Measurements from ENCODE around the gene IGLL5. TPM values are rescaled to one million over a fixed set of nuclear protein-coding genes. Genes with fewer than 3 reads are reported as not detected.

IGLL5 gene
- total and polyA plus RNA-seq, 2 donors (not counting 3 experiments of a cell fraction or from before 2014, with no cell fraction given), result not detected

DNA sequence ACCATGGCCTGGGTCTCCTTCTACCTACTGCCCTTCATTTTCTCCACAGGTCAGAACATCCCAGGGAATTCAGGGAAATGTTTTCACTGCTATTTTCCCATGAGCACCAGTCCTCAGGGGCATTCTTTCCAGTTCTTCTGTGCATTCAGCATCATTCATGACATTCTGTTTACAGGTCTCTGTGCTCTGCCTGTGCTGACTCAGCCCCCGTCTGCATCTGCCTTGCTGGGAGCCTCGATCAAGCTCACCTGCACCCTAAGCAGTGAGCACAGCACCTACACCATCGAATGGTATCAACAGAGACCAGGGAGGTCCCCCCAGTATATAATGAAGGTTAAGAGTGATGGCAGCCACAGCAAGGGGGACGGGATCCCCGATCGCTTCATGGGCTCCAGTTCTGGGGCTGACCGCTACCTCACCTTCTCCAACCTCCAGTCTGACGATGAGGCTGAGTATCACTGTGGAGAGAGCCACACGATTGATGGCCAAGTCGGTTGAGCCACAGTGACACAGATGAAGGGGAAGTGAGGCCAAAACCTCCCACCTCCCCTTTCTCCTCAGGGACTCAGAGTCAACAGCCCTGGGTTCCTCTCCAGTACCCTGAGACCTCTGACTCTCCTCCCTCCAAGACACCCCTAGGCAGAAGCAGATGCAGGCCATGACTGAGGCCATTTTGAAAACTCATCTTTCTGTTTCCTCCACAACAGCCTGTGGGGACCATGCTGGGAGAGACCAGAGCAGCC, 15.9 kb upstream of the IGLL5 start:
- Histone ChIP-seq H3K36me3 (ENCODE audit: control insufficient read depth in 2 of 2, extremely low read depth in 1 of 2, insufficient read depth in 2 of 2, low read length in 2 of 2) (no peaks in the 10 kb centered on the region), H3K9ac (replicated peaks; ENCODE audit: extremely low read depth, insufficient read depth, low read length) (no peak overlapping the region), H2AFZ (ENCODE audit: low read depth, low read length) (no peak overlapping the region), H3K9me1 (replicated peaks; ENCODE audit: control insufficient read depth, extremely low read depth, insufficient read depth, low read length) (no peaks in the 10 kb centered on the region), H3K27me3 (ENCODE audit: control insufficient read depth in 2 of 2, insufficient read depth in 2 of 2, low read length in 2 of 2) (peaks cover 2 to 5% of the 10 kb centered on the region in 2 experiments), H3K4me2 (ENCODE audit: insufficient read depth, low read length) (no peak overlapping the region), H3K4me3 (replicated peaks in 1 of 3; ENCODE audit: insufficient read depth in 1 of 3, low read depth in 1 of 3, low read length in 3 of 3) (no peak overlapping the region), H3K9me3 (replicated peaks; ENCODE audit: control insufficient read depth, insufficient read depth, low read length) (no peaks in the 10 kb centered on the region), H4K20me1 (replicated peaks; ENCODE audit: control insufficient read depth, extremely low read depth, insufficient read depth, low read length) (no peaks in the 10 kb centered on the region), H3K27ac (ENCODE audit: insufficient read depth, low read depth, low read length) (no peak overlapping the region), H3K79me2 (ENCODE audit: control insufficient read depth, insufficient read depth, low read length) (no peaks in the 10 kb centered on the region), H3K4me1 (ENCODE audit: control insufficient read depth, extremely low read depth, insufficient read depth, low read length) (no peaks in the 10 kb centered on the region)
- POLR2A ChIA-PET, result no interaction called here
- CTCF ChIA-PET, result interaction anchor here (0.8 to 1.5 kb wide), 4 partner anchors 10 to 24 kb away, joined by 3 to 7 read pairs (median 3); no protein-coding TSS in a partner anchor
- dilution Hi-C loops (cut with MboI; ENCODE audit: extremely low pct_ligation_motif_present, low sequenced_read_pairs), result no loop called here
- BruUV-seq (replicated peaks), result no TSS peak
- no peak for DNase-seq (ENCODE audit: low read depth, low spot score)
- FAIRE-seq, result no peak
- intact Hi-C loops (cut with micrococcal nuclease), result no loop called here
- TF ChIP-seq, protein P1, sequence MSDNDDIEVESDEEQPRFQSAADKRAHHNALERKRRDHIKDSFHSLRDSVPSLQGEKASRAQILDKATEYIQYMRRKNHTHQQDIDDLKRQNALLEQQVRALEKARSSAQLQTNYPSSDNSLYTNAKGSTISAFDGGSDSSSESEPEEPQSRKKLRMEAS (IDR thresholded peaks at IDR 0.05; ENCODE audit: insufficient read depth, insufficient read length), result no peak
- TF ChIP-seq GATA2 (IDR thresholded peaks at IDR 0.05; ENCODE audit: insufficient read depth, insufficient read length, low read depth, low read length) (no peak), POLR2A (IDR thresholded peaks at IDR 0.05; ENCODE audit: low read depth, low read length) (no peak), POLR2AphosphoS5 (IDR thresholded peaks at IDR 0.05; ENCODE audit: insufficient read depth, low read depth, low read length) (no peak), FOS (IDR thresholded peaks at IDR 0.05; ENCODE audit: borderline replicate concordance, insufficient read depth, low read length) (no peak), EZH2 (IDR thresholded peaks at IDR 0.05; ENCODE audit: borderline replicate concordance, low read depth, low read length, severe bottlenecking) (no peak), MYC (IDR thresholded peaks at IDR 0.05; ENCODE audit: low read depth, low read length) (no peak), JUN (IDR thresholded peaks at IDR 0.05; ENCODE audit: borderline replicate concordance, insufficient read depth, insufficient read length, low read depth) (no peak)
- TF ChIP-seq, protein P2, sequence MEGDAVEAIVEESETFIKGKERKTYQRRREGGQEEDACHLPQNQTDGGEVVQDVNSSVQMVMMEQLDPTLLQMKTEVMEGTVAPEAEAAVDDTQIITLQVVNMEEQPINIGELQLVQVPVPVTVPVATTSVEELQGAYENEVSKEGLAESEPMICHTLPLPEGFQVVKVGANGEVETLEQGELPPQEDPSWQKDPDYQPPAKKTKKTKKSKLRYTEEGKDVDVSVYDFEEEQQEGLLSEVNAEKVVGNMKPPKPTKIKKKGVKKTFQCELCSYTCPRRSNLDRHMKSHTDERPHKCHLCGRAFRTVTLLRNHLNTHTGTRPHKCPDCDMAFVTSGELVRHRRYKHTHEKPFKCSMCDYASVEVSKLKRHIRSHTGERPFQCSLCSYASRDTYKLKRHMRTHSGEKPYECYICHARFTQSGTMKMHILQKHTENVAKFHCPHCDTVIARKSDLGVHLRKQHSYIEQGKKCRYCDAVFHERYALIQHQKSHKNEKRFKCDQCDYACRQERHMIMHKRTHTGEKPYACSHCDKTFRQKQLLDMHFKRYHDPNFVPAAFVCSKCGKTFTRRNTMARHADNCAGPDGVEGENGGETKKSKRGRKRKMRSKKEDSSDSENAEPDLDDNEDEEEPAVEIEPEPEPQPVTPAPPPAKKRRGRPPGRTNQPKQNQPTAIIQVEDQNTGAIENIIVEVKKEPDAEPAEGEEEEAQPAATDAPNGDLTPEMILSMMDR (IDR thresholded peaks at IDR 0.05; ENCODE audit: extremely low read depth in 1 of 2, insufficient read depth in 1 of 2, low read depth in 1 of 2, low read length in 2 of 2), result no peak

All from endothelial cell of umbilical vein (primary cell).